HFF-Myc (cell line): ENCODE results near the gene HHIPL1.

Experiments
- DNase-seq: peaks from one replicate; pipeline ENCODE4 v3.0.0-alpha.2; 2011; ENCODE audit warnings: low read depth; ENCODE audit errors: extremely low read depth
- H3K4me3 ChIP-seq: replicated peaks from 2 replicates; pipeline ENCODE4 v1.5.1; 2011; ENCODE audit warnings: low read depth, mild to moderate bottlenecking, control low read depth, low read length
- TF ChIP-seq, protein P1 (sequence below): IDR thresholded peaks from 2 replicates; pipeline ENCODE4 v1.5.1; 2012; ENCODE audit warnings: mild to moderate bottlenecking, low read depth, low read length, control low read depth; ENCODE audit errors: missing control alignments

Gene HHIPL1

DNA sequence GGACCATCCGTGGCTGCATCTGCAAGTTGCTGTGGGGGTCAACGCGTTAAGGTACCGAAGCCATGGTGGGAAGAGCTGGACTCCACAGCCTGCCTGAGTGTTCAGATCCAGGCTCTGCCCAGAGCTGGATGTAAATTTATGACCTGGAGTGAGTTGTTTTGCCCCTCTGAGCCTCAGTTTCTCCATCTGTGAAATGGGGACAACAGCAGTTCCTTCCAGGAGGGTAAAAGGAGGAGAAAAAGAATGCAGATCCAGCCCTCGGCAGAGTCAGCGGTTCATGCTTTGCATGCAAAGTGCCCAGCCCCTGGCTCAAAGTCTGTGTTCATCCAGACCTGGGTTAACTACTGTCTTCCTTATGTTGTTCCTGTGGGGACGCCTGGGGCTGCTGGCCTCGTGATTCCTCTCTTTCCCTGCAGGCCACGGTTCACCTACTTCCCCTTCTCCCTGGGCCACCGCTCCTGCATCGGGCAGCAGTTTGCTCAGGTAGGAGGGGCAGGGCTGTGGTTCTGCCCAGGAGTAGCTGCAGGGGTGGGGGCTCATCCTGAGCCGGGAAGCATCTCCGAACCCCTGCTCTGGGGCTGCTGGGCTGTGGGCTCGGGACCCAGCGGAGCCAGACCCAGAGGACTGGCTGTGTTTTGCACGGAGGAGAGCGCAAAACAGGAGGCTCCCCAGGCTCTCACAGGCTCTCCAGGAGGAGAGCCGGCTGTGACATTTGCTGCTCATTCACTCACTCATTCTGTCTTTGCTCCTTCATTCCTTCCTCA is 81.0 kb downstream of the HHIPL1 start:
- no peak for DNase-seq
- TF ChIP-seq, protein P1, sequence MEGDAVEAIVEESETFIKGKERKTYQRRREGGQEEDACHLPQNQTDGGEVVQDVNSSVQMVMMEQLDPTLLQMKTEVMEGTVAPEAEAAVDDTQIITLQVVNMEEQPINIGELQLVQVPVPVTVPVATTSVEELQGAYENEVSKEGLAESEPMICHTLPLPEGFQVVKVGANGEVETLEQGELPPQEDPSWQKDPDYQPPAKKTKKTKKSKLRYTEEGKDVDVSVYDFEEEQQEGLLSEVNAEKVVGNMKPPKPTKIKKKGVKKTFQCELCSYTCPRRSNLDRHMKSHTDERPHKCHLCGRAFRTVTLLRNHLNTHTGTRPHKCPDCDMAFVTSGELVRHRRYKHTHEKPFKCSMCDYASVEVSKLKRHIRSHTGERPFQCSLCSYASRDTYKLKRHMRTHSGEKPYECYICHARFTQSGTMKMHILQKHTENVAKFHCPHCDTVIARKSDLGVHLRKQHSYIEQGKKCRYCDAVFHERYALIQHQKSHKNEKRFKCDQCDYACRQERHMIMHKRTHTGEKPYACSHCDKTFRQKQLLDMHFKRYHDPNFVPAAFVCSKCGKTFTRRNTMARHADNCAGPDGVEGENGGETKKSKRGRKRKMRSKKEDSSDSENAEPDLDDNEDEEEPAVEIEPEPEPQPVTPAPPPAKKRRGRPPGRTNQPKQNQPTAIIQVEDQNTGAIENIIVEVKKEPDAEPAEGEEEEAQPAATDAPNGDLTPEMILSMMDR, result no peak
- H3K4me3 ChIP-seq, result no peak overlapping the region

- no peak for DNase-seq
- H3K4me3 ChIP-seq, result no peak overlapping the region
- TF ChIP-seq, protein P1, result no peak
These were observed 81.7 kb downstream of the HHIPL1 start for GRCh38 chr14:99726538-99727095.

- no peak overlapping the region for H3K4me3 ChIP-seq
- TF ChIP-seq, protein P1, result no peak
- no peak for DNase-seq
These were observed 82.4 kb downstream of the HHIPL1 start for GRCh38 chr14:99727096-99727870.

DNA sequence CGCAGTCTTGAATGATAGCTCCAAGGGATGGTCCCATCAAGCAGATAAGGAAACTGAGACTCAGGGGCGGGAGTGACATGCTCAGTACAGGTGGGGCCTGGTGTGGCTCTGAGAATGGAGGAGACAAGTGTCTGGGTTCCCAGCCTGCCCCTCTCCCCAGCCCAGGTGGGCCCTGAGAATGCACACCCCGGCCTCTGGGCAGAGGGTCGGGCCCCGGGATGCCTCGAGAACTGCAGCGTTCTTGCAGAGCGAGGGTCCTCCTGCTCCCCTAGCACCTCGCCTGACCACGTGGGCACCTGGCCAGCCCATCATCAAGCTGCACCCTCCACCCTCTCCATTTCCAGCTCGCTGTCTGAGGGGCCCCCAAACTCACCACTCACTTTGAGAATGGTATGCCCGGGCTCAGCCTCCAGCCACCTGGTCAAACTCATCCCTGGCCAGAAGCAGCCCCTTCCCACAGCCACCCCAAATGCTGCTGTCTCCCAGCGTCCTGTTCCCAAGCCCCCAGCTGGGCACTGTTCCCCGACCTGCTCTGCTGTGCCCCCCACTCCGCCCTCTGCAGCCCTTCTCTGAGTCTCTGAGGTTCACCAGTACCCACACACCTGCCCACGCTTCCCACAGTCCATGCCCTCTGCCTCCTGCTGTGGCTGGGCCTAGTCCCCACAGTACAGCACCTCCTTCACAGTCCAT is 83.4 kb downstream of the HHIPL1 start:
- H3K4me3 ChIP-seq, result no peak overlapping the region
- DNase-seq, result no peak
- TF ChIP-seq, protein P1, result no peak

DNA sequence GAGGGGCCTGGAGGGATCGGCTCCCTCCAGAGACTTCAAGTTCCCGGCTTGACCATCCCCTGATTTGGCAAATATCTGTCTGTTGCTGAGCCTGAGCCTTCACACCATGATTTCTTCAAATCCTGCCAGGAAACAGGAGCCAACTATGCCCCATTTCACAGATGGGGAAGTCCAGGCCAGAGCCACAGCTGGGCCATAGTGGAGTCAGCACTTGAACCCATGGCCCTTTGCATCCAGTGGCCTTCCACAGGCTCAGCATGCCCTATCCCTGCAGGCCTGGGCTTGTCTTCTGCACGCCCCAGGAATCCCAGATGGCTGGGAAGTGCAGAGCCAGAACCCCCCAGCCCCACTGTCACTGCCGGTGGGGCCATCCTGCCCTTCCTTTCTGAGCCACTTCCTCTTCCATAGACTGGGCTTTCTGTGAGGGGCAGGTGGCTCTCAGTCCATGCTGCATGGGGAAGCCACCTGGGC is 84.1 kb downstream of the HHIPL1 start:
- DNase-seq, result no peak
- no peak overlapping the region for H3K4me3 ChIP-seq
- TF ChIP-seq, protein P1, result no peak
